Lower leg skin (tissue), 3 donors: ENCODE results near the gene NAALADL1.

Experiments
- CTCF ChIP-seq, 3 donors: fragments of 450-650 bp; IDR thresholded peaks; one replicate each; pipeline ENCODE4 v1.5.1; 2016; ENCODE audit warnings: antibody characterized with exemption in 3 of 3, mild to moderate bottlenecking in 3 of 3, moderate library complexity in 2 of 3
- POLR2A ChIP-seq, 2 donors: fragments of 450-650 bp; IDR thresholded peaks; one replicate each; pipeline ENCODE4 v1.6.1; 2016 to 2017; ENCODE audit warnings: antibody characterized with exemption in 2 of 2, mild to moderate bottlenecking in 1 of 2, moderate library complexity in 1 of 2

GRCh38 chr11:65043881-65044501 is 14.4 kb downstream of the NAALADL1 start:
- TF ChIP-seq CTCF (IDR thresholded peaks at IDR 0.05) (no peak), POLR2A (IDR thresholded peaks at IDR 0.05) (no peak)
